Esophagus squamous epithelium (tissue), 4 donors: ENCODE data around the gene PPFIBP1.

Experiments
- CTCF ChIP-seq, 6 experiments: fragments of 450-650 bp in 4 of 6; fragments of 200-600 bp in 2 of 6; sonication (generic) in 2 of 6; IDR thresholded peaks; one replicate each; pipeline ENCODE4 v1.5.1; 2016 to 2019; ENCODE audit warnings: antibody characterized with exemption in 6 of 6, mild to moderate bottlenecking in 4 of 6, moderate library complexity in 4 of 6
- POLR2A ChIP-seq, 4 donors: fragments of 450-650 bp; IDR thresholded peaks; one replicate each; pipeline ENCODE4 v1.6.1; 2017; ENCODE audit warnings: antibody characterized with exemption in 4 of 4, mild to moderate bottlenecking in 4 of 4, moderate library complexity in 3 of 4

DNA sequence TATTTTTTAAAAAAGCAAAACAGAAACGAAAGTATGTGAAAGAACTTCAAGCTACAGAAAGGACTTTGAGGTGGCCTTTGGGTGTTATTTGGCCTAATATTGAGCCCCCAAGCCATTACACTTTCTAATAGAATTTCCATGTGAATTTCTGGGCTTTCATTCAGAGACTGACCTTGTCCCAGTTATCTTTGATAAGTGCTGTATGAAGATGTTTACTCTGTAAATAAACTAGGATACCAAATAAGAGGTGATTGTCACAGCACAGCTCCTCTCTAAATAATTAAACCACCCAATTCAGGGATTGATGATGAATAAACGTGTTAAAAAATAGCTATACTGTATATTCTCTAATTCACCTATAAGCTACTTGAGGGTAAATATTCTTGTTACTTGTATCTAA, 32.8 kb upstream of the PPFIBP1 start:
- no peak for TF ChIP-seq POLR2A (IDR thresholded peaks at IDR 0.05)
- no peak for TF ChIP-seq CTCF (IDR thresholded peaks at IDR 0.05)
